B cell (primary cell): ENCODE measurements around the gene ARHGAP9. TPM values are rescaled to one million over a fixed set of nuclear protein-coding genes. Genes with fewer than 3 reads are reported as not detected.
"Not testable (repeated sequence)": the region's sequence is repeated elsewhere in the genome, so short reads cannot be mapped to it uniquely, and the experiment has no call there.

Experiments
- ATAC-seq: fragments of 200-7000 bp; cut with Tn5 transposase; one replicate; pipeline ENCODE4 v1.10.0; 2021; ENCODE audit warnings: low read depth, mild to moderate bottlenecking, moderate number of reproducible peaks, moderate library complexity
- CTCF ChIA-PET: fragments of 350-600 bp; sonication (Branson Sonifier 250); formaldehyde crosslinking; loops from one replicate; lab custom pipeline; 2021; ENCODE audit warnings: antibody characterized with exemption, inconsistent platforms; lab: Charles Lee
- POLR2A ChIA-PET: fragments of 350-600 bp; sonication (Branson Sonifier 250); formaldehyde crosslinking; loops from one replicate; lab custom pipeline; 2021; ENCODE audit warnings: antibody characterized with exemption; lab: Charles Lee
- DNase-seq: peaks from one replicate; pipeline ENCODE4 v3.0.0; 2013
- H2AFZ ChIP-seq: 2 replicates; pipeline ENCODE4 v1.6.1; 2012; ENCODE audit warnings: mild to moderate bottlenecking, low read depth, low read length; ENCODE audit not compliant: insufficient read depth, poor library complexity, severe bottlenecking
- H3K27ac ChIP-seq, 2 donors: 1 replicate in 1 of 2; 2 replicates in 1 of 2; pipeline ENCODE4 v1.5.1; 2012 to 2013; ENCODE audit warnings: low read length in 2 of 2, mild to moderate bottlenecking in 2 of 2, moderate library complexity in 1 of 2
- H3K27me3 ChIP-seq, 4 experiments: fragments of 200-600 bp in 1 of 4; sonication (generic) in 1 of 4; replicated peaks in 1 of 4; 1 replicate in 2 of 4; 2 replicates in 2 of 4; pipeline versions ENCODE4 v1.6.1 to v1.7.0; 2013 to 2016; ENCODE audit warnings: low read length in 3 of 4, mild to moderate bottlenecking in 2 of 4, mixed read lengths in 1 of 4, moderate library complexity in 1 of 4; ENCODE audit not compliant: insufficient read depth in 4 of 4, control insufficient read depth in 3 of 4; ENCODE audit errors: control extremely low read depth in 1 of 4
- H3K36me3 ChIP-seq, 2 experiments: replicated peaks in 1 of 2; 1 replicate in 1 of 2; 2 replicates in 1 of 2; pipeline versions ENCODE4 v1.6.1 to v1.7.1; 2013; ENCODE audit warnings: low read length in 1 of 2; ENCODE audit not compliant: insufficient read depth in 2 of 2, control insufficient read depth in 1 of 2; ENCODE audit errors: control extremely low read depth in 1 of 2, extremely low read depth in 1 of 2
- H3K4me1 ChIP-seq, 2 donors: fragments of 200-600 bp in 1 of 2; sonication (generic) in 1 of 2; 1 replicate in 1 of 2; 2 replicates in 1 of 2; pipeline versions ENCODE4 v1.5.1 to v1.6.1; 2013 to 2017; ENCODE audit warnings: low read length in 2 of 2; ENCODE audit not compliant: control insufficient read depth in 2 of 2, insufficient read depth in 2 of 2
- H3K4me2 ChIP-seq: replicated peaks from 2 replicates; pipeline ENCODE3; 2012; ENCODE audit warnings: mild to moderate bottlenecking, low read depth, low read length; ENCODE audit not compliant: poor library complexity, severe bottlenecking
- H3K4me3 ChIP-seq, 5 experiments: fragments of 200-600 bp in 1 of 5; sonication (generic) in 1 of 5; 1 replicate in 3 of 5; 2 replicates in 2 of 5; pipeline versions ENCODE4 v1.5.1 to v1.7.0; 2011 to 2016; ENCODE audit warnings: low read length in 4 of 5, mild to moderate bottlenecking in 4 of 5, low read depth in 2 of 5, control low read depth in 1 of 5, moderate library complexity in 1 of 5; ENCODE audit not compliant: insufficient read depth in 1 of 5; ENCODE audit errors: control extremely low read depth in 1 of 5, extremely low read depth in 1 of 5
- H3K79me2 ChIP-seq: fragments of 200-600 bp; sonication (generic); one replicate; pipeline ENCODE4 v1.6.0; 2016; ENCODE audit warnings: low read length; ENCODE audit not compliant: control insufficient read depth, insufficient read depth
- H3K9ac ChIP-seq: fragments of 200-600 bp; sonication (generic); 2 replicates; pipeline ENCODE4 v1.6.1; 2017; ENCODE audit warnings: mild to moderate bottlenecking, low read length, moderate library complexity
- H3K9me3 ChIP-seq, 3 donors: one replicate each; pipeline versions ENCODE4 v1.6.1 to v1.7.1; 2013; ENCODE audit warnings: low read length in 2 of 3; ENCODE audit not compliant: control insufficient read depth in 2 of 3, insufficient read depth in 1 of 3; ENCODE audit errors: control extremely low read depth in 1 of 3
- H4K20me1 ChIP-seq: 2 replicates; pipeline ENCODE4 v1.6.0; 2012; ENCODE audit warnings: mild to moderate bottlenecking, low read length; ENCODE audit not compliant: insufficient read depth, control insufficient read depth, poor library complexity, severe bottlenecking
- H3K27ac Mint-ChIP-seq: one replicate; pipeline ENCODE4 v1.8.0; 2021; ENCODE audit warnings: mixed read lengths
- H3K27me3 Mint-ChIP-seq: one replicate; pipeline ENCODE4 v1.8.0; 2021; ENCODE audit warnings: mixed read lengths
- H3K4me1 Mint-ChIP-seq: one replicate; pipeline ENCODE4 v1.8.0; 2021; ENCODE audit warnings: mixed read lengths
- H3K4me3 Mint-ChIP-seq: one replicate; pipeline ENCODE4 v1.8.0; 2021; ENCODE audit warnings: mixed read lengths
- H3K9me3 Mint-ChIP-seq: one replicate; pipeline ENCODE4 v1.8.0; 2022; ENCODE audit warnings: mixed read lengths; ENCODE audit not compliant: insufficient read depth
- EZH2 ChIP-seq: IDR thresholded peaks from 2 replicates; pipeline ENCODE4 v1.6.1; 2012; ENCODE audit warnings: borderline replicate concordance, low read depth, mild to moderate bottlenecking, moderate library complexity, low read length; ENCODE audit not compliant: insufficient read depth, poor library complexity, severe bottlenecking
- WGBS: methylation state at CpG from one replicate; pipeline ENCODE4 v1.1.5; 2013; ENCODE audit warnings: missing lambda C conversion rate; ENCODE audit not compliant: insufficient coverage; 5-methylcytosine and 5-hydroxymethylcytosine counted together
- intact Hi-C: fragments of 100-400 bp; cut with micrococcal nuclease; formaldehyde crosslinking; loops from one replicate; pipeline ENCODE4 v1.10.0; 2022
- polyA plus RNA-seq: library from polyadenylated mRNA; depleted of rRNA; stranded (reverse); fragments of >200 nt; gene quantifications from 2 replicates; pipeline ENCODE4 v1.2.3, GENCODE V29; 2012
- total RNA-seq, 2 donors: library from RNA; stranded (reverse); fragments of 120-200 nt in 1 of 2; gene quantifications; 1 replicate in 1 of 2; 2 replicates in 1 of 2; pipeline versions ENCODE4 v1.2.3 to v1.2.4, GENCODE V29; 2013 to 2022
- TF ChIP-seq, protein P1 (sequence below): fragments of 200-600 bp; IDR thresholded peaks from one replicate; pipeline ENCODE4 v1.8.0; 2022; ENCODE audit warnings: antibody characterized with exemption, mild to moderate bottlenecking

ARHGAP9 gene
- total and polyA plus RNA-seq, 2 donors (not counting 1 experiment from before 2014, with no cell fraction given), result 161 to 390 TPM

DNA sequence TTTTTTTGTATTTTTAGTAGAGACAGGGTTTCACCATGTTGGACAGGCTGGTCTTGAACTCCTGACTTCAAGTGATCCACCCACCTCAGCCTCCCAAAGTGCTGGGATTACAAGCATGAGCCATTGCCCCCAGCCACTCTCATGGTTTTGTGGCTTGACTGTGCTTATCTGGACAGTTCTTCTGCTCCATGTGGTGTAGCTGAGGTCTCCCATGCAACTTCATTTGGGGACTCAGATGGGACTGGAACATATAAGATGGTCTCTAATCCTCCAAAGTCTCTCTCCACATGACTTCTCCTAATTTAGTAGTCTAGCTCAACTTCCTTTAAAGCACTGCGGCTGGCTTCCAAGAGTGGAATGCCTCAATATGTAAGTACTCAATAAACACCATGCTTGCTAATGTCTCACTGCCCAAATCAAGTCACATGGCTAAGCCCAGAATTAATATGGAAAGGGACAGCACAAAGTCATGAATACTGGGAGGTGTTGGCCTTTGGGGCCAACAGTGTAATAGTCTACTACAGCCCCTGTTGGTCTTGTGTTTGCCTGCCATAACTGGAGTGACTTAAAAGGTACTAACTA is 37.7 kb downstream of the ARHGAP9 start:
- Histone ChIP-seq H3K36me3 (no peaks in the 10 kb centered on the region), H3K4me3 (no peak overlapping the region), H3K4me1 (no peaks in the 10 kb centered on the region), H2AFZ (no peak overlapping the region), H3K4me2 (no peak overlapping the region), H3K9ac (no peak overlapping the region), H4K20me1 (no peaks in the 10 kb centered on the region), H3K27ac (no peak overlapping the region), H3K27me3 (no peaks in the 10 kb centered on the region), H3K79me2 (no peaks in the 10 kb centered on the region), H3K9me3 (peaks cover 1 to 11% (median 7%) of the 10 kb centered on the region in 3 donors)
- no CpG with 5 or more reads among the region's 1 CpG for WGBS
- peaks cover 9% of the 10 kb centered on the region for H3K27me3 Mint-ChIP-seq
- DNase-seq (no peak), ATAC-seq (no peak)
- POLR2A ChIA-PET, result no interaction called here
- H3K27ac Mint-ChIP-seq, result no peak overlapping the region
- no peak overlapping the region for H3K4me3 Mint-ChIP-seq
- CTCF ChIA-PET, result interaction anchor here (0.7 to 1.7 kb wide), 3 partner anchors 10 to 109 kb away, joined by 3 to 7 read pairs (median 6); partner anchors contain the start of gene INHBE
- intact Hi-C loops, result no loop called here
- peaks cover 2% of the 10 kb centered on the region for H3K9me3 Mint-ChIP-seq
- TF ChIP-seq EZH2, result no peak
- TF ChIP-seq, protein P1, sequence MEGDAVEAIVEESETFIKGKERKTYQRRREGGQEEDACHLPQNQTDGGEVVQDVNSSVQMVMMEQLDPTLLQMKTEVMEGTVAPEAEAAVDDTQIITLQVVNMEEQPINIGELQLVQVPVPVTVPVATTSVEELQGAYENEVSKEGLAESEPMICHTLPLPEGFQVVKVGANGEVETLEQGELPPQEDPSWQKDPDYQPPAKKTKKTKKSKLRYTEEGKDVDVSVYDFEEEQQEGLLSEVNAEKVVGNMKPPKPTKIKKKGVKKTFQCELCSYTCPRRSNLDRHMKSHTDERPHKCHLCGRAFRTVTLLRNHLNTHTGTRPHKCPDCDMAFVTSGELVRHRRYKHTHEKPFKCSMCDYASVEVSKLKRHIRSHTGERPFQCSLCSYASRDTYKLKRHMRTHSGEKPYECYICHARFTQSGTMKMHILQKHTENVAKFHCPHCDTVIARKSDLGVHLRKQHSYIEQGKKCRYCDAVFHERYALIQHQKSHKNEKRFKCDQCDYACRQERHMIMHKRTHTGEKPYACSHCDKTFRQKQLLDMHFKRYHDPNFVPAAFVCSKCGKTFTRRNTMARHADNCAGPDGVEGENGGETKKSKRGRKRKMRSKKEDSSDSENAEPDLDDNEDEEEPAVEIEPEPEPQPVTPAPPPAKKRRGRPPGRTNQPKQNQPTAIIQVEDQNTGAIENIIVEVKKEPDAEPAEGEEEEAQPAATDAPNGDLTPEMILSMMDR, result no peak
- H3K4me1 Mint-ChIP-seq, result no peaks in the 10 kb centered on the region

DNA sequence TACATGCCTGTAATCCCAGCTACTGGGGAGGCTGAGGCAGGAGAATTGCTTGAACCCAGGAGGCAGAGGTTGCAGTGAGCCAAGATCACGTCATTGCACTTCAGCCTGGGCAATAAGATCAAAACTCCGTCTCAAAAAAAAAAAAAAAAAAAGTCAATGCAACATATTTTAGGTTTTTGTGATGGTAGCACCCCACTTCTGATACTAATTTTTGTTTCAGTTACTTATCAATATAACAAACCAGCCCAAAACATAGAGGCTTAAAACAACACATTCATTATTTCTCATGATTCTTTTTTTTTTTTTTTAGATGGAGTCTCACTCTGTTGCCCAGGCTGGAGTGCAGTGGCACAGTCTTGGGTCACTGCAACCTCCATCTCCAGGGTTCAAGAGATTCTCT is 38.3 kb downstream of the ARHGAP9 start:
- H3K4me3 Mint-ChIP-seq, H2AFZ ChIP-seq, H4K20me1 ChIP-seq, H3K4me3 ChIP-seq, intact Hi-C loops, H3K4me1 ChIP-seq, DNase-seq, H3K9me3 Mint-ChIP-seq, H3K27me3 Mint-ChIP-seq, H3K4me1 Mint-ChIP-seq, H3K27me3 ChIP-seq, H3K4me2 ChIP-seq, ATAC-seq, H3K27ac ChIP-seq, H3K36me3 ChIP-seq, H3K79me2 ChIP-seq, H3K9ac ChIP-seq, H3K27ac Mint-ChIP-seq, POLR2A ChIA-PET: not testable (repeated sequence)
- CTCF ChIA-PET, result interaction anchor here (1.4 to 1.7 kb wide), 2 partner anchors 11 to 14 kb away, joined by 6 to 7 read pairs; partner anchors contain the start of gene INHBE
- WGBS, result 80% methylated on average over 1 of the region's 2 CpGs
- H3K9me3 ChIP-seq, result peaks cover 1 to 11% (median 7%) of the 10 kb centered on the region in 3 donors
